Hair follicular keratinocyte (primary cell): ENCODE measurements around the gene LGALS9C. TPM values are rescaled to one million over a fixed set of nuclear protein-coding genes. Genes with fewer than 3 reads are reported as not detected.

Experiments used
- total RNA-seq: library from RNA; depleted of rRNA; stranded (reverse); fragments of >200 nt; gene quantifications from 2 replicates; pipeline ENCODE4 v1.2.3, GENCODE V29; 2015

Gene LGALS9C
- total RNA-seq = 1.8 and 2.0 TPM in 2 replicates

DNA sequence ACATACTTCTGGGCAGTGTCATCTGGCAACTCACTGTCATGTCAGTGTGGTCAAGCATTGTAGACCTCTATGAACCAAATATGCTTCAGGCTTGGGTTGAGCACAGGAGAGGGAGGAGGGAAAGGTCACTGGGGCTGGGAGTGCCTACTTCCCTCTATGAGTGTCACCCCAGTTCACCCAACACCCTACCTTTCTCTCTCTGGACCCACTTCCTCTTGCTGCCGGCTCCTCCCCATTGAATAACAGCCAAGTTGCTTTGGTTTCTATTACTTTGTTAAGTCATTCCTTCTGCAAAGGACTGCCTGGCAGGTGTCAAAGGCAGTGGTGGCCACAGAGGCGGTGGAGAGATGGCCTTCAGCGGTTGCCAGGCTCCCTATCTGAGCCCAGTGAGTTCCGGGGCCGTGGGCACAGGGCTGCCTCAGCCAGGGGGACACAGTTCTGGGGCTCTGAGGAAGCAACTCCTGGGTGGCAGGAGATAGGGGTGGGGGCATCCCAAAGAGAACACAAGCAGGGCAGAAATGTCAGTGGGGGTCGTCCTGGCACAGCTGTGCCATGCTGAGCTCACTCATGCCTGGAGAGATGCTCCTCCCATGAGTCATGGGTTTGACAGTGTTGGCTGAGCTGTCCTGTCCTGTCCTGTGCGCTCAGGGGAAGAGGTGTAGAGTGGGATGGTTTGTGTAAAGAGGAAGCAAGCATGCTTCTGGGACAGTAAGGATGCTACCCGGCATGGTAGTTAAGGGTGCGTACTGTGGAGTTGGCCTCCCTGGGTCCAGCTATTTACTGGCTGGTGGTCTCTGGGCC is at the start of gene LGALS9C:
Gene LGALS9C, plus strand, starts transcription at position 282 of the 801 bp plus-strand sequence. Its CDS starts 66 bp downstream, at position 348.

Other genes starting within 250 kb of the LGALS9C start
- gene FLII, start 218.1 kb upstream of the LGALS9C start, total RNA-seq = 378 and 446 TPM in 2 replicates
- gene MIEF2, start 216.1 kb upstream of the LGALS9C start, total RNA-seq = 6.8 and 9.4 TPM in 2 replicates
- gene TOP3A, start 161.8 kb upstream of the LGALS9C start, total RNA-seq = 22.4 and 22.8 TPM in 2 replicates
- gene SMCR8, start 161.5 kb upstream of the LGALS9C start, total RNA-seq = 6.4 and 8.8 TPM in 2 replicates
- gene SHMT1, start 113.2 kb upstream of the LGALS9C start, total RNA-seq = 17.9 and 47.7 TPM in 2 replicates
- gene EVPLL, start 99.0 kb upstream of the LGALS9C start, total RNA-seq = 0.04 TPM in 1 of 2 replicates, not detected in the other
- not detected in 2 replicates for gene TBC1D28, start 167.6 kb downstream of the LGALS9C start, total RNA-seq
- 1.6 and 3.6 TPM in 2 replicates for gene FOXO3B, start 205.5 kb downstream of the LGALS9C start, total RNA-seq